HG03378 (cell line): Measurements from ENCODE around the gene SCN11A.
"Not testable (repeated sequence)": the region's sequence is repeated elsewhere in the genome, so short reads cannot be mapped to it uniquely, and the experiment has no call there.

Source experiments
- ATAC-seq: cut with Tn5 transposase; IDR thresholded peaks from one replicate; pipeline ENCODE4 v1.9.1; 2021; ENCODE audit warnings: mild to moderate bottlenecking, moderate library complexity; ENCODE audit not compliant: unreplicated experiment

The SCN11A gene

DNA sequence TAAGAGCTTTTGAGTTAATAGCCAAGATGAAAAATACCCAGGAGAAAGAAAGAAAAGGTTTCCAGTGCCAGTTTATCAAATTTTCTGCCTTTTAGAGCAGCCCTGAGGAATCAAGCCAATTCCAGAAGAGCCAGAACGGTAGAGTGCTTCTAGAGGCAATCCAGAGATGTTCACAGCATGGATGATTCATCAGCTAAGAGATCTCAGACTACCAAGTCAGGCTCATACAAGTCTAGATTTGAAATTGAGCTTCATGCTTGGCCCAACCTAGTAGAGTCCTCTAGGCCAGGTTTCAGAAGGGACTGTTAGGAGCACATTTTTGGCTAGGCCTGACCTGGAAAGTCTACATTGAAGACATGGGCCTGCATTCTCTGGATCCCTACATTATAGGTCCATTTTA is 15.5 kb upstream of the SCN11A start:
- no peak for ATAC-seq

DNA sequence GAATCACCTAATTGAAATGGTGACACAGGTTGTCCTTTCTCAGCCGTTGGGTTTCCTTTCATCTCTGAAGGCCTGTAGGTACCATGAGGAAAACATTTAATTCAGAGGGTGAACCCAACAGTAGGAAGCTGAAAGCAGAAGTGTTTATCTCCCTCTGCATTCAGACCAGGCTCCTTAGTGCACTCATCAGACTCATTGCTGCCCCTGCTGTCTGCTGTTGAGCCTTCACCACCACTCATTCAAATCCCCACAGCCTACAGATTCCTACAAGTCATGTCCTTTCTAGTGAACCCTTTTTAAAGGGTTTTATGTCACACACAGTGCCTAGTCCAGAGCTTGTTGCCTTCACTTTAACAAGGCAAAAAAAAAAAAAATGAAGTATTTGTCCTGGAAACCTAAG is 13.5 kb upstream of the SCN11A start:
- peak; percentile 94 for ATAC-seq

DNA sequence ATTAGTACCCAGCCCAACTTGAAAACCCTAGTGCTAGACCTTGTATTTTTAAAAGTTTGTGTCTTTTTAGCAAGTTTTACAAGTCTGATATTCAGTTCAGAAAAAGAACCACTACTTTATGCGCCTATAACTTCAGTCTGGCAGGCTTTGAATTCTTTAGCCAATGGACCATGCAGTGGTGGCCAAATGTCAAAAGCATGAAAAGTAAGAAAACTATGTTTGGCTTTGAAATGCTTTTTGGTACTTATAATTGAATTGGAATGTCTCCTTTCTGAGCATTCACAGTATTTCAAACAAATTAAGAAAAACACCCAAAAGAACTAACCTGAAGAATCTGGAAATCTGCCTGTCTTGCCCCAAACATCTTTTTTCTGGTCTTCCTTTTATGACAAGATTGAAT is 12.9 kb upstream of the SCN11A start:
- no peak for ATAC-seq

DNA sequence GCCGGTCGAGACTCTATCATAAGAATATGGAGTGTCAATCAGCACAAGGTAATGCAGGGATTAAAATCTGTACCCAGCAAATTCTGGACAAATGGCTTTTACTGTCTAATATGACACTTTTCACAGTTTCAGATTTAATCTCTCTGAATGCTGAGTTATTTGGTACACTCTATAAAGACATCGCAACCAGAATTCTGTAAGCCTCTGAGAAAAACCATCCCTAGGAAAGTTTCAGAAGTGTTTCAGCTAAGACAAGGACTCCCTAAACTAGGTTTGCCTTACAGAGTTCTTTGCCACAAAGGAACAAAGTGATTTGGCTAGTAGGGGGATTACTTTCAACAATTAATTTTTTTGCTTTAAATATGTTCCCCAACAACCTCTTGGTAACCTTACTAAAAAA is 11.4 kb upstream of the SCN11A start:
- ATAC-seq = no peak

DNA sequence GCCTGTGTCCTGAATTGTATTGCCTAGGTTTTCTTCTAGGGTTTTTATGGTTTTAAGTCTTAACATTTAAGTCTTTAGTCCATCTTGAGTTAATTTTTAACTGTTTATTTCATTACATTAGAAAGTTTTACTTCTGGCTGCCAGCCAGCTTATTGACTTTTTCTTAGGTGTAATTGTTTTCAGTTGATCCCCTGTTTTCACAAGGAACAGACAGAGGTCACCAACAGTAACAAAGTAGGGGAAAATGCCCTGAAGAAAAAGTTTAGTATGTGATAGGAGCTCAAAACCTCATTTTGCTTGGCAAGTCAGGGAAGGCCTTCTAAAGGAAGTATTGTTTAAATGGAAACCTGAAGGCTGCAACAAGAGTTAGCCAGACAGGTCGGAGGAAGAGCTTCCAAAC is 10.4 kb upstream of the SCN11A start:
- no peak for ATAC-seq

DNA sequence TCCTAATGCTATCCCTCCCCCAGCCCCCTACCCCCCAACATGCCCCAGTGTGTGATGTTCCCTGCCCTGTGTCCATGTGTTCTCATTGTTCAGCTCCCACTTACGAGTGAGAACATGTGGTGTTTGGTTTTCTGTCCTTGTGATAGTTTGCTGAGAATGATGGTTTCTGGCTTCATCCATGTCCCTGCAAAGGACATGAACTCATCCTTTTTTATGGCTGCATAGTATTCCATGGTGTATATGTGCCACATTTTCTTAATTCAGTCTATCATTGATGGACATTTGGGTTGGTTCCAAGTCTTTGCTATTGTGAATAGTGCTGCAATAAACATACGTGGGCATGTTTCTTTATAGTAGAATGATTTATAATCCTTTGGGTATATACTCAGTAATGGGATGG is 9.5 kb upstream of the SCN11A start:
- ATAC-seq = not testable (repeated sequence)

DNA sequence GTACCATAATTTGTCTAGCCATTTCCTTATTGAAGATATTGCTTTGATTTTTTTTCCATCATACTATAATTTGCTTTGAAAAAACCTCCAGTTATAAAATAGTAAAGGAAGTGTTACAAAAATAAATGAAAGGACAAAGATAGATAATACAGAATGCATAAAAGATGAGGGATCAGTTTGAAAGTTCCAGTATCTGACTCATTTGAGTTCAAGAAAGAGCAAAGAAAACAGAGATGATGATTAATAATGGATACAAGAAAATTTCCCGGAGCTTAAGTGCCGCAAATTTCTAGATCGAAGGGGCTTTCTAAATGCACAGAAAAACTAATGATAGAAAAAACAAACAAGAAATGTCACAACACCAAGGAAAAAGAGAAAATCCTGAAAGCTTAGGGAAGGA is 4.4 kb upstream of the SCN11A start:
- ATAC-seq = no peak

DNA sequence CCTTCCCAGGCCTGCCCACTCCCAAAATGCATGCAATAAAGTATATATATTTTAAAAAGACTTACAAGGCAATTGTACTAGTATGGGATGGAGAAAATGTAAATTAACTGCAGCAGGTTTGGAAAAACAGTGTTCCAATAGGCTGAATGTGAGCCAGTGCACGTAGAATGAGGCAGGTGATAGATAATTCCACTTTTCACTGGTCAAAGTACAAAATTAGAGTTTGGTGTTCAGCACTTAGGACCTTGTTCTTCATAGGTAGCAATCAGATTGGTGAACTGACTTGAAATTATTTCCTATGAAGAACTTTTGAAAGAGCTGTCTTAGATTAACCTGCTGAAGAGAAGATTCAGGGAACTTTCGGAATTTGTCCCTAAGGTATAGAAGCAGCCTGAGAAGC is 2.0 kb upstream of the SCN11A start:
- ATAC-seq = no peak

DNA sequence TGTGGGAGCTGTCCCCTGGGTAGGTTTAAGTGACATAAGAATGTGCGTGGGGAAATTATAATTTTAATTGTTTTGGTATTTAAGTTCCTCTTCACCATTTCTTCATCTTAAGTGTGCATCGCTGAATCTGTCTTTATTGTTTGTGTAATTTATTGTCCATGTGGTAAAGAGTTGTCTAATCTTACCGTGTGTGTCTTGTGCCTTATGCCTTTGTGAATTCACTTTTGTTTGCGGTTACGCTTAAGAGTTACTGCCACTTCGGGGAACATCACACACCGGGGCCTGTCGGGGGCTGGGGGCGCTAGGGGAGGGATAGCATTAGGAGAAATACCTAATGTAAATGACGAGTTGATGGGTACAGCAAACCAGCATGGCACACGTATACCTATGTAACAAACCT is 839 bp upstream of the SCN11A start:
- ATAC-seq = no peak

DNA sequence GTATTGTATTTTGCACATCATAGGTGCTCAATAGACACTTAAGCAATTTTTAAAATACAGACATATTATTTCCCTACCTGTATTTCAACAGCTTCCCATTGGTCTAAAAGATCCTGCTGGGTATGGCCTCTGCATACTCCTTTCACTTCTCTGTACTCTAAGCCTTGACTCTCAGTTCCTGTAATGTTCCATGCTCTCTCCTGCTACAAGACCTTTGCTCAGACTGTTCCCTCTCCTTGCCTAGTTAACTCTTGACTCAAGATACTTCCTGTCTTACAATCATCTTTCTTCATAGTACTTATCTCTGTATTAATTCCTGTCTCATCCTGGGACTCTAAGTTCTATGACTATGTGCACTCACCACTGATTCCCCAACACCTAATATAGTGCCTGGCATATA is 1.7 kb downstream of the SCN11A start:
- peak; percentile 34 for ATAC-seq

DNA sequence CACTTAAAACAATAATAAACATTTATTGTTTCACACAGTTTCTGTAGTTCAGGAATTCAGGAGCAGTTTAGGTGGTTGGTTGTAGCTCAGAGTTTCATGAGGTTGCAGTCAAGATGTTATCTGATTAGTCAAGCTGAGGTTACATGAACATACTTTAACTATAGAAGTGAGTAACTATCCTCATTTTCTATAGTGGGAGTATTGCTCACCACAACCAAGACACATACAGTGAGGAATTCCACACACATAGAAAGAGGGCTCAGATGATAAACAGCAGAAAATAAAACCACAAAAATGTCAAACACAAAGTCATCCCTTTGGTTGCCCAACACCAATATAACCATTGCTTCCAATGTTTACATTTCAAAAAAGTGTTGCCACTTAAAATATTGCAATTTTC is 13.6 kb downstream of the SCN11A start:
- ATAC-seq = no peak

DNA sequence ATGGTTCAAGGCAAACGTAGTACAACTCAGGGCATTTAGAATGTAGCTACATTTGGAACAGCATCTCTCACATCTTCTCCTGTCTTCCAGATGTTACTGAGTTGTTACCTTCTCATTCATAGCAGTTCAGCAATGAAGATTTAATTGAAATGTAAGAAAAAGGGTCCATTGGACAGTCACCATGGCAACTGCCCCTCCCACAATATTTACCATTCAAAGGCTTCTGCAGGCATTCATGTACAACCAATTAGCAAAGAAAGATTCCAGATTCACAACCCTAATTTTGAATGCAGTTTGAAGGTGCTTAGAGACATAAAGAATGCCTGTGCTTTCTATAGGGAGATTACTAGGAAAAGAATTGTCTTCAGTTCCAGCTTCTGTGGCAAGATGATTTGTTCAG is 22.2 kb downstream of the SCN11A start:
- ATAC-seq = no peak

DNA sequence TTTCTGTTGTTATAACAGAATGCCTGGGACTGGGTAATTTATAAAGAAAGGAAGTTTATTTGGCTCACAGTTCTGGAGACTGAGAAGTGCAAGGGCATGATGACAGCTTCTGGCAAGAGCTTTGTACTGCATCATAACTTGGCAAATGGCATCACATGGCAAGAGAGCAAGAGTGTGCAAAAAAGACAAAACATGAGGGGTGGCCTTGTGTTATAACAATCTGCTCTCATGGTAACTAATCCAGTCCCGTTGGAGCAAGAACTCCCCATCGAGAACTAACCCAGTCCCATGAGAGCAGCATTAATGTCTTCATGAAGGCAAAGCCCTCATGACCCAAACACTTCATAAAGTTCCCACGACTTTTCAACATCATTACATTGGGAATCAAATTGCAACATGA is 23.2 kb downstream of the SCN11A start:
- ATAC-seq = no peak

DNA sequence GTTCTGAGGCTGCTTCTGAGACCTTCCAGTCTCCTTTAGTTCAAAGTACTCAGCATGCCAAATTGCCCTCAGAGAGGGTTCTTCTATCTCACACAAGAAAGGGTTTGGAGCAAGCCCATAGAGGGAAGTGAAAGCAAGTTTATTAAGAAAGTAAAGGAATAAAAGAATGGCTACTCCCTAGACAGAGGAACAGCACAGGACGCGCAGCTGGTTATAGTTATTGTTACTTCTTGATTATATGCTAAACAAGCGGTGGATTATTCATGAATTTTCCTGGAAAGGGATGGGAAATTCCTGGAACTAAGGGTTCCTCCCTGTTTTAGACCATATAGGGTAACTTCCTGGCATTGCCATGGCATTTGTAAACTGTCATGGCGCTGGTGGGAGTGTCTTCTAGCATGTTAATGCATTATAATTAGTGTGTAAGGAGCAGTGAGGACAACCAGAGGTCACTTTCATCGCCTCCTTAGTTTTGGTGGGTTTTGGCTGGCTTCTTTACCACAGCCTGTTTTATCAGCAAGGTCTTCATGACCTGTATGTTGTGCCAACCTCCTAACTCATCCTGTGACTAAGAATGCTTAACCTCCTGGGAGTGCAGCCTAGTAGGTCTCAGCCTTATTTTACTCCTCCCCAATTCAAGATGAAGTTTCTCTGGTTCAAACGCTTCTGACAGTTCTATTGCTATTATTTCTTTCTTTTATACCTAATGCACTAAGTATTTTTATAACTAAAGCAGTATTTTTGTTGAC is 26.3 kb downstream of the SCN11A start:
- no peak for ATAC-seq

DNA sequence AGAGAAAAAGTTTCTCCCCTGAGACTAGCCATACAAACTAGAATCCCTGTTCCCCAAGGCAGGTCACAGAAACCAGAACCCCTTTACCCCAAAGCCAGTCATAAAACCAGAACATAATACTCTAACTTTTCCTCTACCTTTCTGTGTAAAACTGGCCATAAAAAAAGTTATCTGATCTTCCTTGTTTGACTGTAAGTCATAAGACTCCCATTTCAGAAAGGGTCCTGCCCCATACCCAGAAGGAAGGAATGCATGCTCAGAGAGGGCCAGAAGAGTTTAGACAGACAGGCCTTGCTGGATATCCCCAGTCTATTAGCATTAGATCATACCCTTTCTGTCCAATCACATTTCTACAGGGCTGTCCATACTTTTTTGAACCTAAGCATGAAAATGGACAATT is 27.2 kb downstream of the SCN11A start:
- ATAC-seq = no peak

DNA sequence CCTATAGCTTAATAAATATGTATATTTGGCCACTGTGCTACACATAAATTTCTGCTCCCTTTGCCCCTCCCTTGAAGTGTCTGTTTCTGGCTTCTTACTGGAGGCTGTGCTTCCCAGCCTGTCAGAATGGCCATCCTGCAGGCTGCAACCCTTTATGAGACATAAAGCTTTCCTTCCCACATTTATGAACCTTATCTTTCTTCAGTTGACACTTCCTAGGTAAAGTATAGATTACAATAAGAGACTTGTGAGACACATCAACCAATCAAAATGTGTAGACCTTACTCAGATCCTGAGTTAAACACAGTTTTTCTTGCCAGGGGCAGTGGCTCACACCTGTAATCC is 29.5 kb downstream of the SCN11A start:
- no peak for ATAC-seq

DNA sequence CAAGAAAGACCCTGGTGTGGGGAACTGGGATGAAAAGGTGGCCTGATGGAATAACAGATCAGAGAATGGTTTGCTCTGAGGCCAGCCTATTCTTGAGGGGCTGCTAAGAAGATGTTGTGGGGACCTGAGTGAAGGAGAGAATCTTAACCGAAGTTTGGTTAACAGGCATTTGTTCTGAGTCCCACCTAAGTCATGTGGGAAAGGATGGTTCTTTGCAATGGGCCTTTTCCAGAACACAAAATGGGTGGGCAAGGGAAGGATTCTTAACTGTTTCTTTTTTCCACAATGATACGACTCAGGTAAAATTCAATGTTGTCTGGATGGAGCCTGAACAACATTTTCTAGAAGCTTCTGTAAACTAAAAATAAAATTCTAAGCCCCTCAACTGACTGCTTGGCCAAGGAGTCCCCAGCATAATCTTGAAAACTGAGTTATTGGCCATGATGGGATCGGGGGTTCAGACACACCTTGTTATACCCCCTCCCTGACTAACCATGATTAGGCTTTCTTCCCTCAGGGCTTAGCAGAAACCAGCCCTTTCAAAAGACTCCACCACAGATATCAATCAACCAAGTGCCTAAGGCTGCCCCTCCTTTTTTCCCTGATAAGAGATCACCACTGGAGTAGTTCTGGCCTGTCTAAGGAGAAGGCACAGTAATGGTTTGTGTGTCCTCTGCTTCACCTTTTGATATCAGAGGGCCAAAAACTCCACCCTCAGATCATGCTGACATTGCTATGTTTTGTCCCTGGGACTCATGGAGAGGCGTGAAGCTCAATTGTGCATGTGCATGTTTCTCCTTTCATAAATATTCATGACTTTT is 30.1 kb downstream of the SCN11A start:
- ATAC-seq = no peak

DNA sequence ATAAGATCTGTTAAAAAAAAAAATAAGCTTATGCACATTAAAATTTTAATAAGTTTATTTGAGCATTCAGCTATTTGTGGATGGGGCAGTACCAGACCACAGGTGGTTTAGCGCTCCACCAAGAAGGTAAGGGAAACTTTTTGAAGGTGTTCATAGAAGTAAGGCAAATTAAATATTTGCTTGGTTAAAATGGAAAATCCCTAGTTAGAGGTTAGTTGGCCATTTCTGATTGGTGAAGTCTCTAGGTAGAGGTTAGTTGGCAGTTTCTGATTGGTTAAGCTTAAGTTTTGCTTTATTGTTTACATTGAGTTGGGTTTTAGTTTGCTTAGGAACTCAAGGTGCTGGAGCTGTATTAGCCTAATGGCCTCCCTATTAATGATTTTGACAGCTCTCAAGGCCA is 30.7 kb downstream of the SCN11A start:
- ATAC-seq = peak; percentile 75

DNA sequence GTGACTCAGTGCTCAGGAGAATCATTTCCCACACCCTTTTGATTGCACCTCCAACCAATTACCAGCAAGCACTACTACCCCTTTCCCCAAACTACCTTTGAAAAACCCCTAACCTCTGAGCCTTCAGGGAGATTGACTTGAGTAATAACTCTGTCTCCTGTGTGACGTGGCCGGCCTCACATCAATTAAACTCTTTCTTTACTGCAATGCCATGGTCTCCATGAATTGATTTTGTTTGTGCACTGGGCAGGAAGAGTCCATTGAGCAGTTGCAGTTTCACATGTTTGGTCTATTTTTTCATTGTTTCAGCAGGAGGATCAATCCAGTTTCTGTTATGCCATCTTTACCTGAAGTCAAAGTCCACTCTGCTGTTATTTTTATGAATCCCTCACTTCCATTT is 32.4 kb downstream of the SCN11A start:
- ATAC-seq = no peak

DNA sequence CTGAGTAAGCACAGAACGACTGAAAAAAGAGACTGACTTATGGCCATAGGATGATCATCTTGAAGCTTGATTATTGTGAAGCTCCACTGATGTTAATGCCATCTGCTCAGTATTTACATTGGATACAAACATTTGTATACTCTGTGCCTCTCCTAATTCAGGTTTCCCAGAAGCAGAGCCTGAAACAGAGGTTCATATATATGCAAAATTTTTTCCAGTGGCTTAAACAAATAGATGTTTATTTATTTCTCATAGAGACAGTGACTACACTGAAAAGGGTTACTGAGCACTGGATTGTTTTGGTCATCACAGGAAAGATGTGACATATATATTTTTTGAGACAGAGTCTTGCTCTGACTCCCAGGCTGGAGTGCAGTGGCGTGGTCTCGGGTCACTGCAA is 36.3 kb downstream of the SCN11A start:
- ATAC-seq = no peak

DNA sequence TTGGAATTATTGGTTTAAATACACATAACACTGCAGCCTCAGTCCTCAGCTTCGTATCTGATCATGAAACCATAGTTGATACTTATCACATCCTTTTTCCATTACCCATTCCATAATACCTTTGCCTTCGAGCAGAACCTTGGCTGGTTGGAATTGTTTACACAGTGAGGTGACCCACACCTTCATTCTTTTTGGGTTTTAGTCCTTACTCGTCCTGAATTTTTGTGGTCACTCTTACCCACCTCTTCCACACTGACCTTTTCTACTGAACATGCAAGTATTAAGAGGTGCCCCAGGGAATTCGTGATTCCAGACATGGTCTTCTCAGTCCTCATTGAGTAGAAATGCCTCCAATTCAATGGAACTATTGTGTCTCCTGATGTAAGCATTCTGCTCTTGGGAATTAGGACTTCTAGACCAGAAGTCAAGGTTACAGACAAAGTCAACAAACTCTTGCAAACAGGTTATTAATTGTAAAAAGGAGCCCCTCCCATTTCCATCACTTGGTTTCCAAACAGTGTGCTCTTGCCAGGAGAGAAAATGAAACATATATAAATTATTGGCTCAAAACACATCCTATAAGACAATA is 37.7 kb downstream of the SCN11A start:
- ATAC-seq = no peak

DNA sequence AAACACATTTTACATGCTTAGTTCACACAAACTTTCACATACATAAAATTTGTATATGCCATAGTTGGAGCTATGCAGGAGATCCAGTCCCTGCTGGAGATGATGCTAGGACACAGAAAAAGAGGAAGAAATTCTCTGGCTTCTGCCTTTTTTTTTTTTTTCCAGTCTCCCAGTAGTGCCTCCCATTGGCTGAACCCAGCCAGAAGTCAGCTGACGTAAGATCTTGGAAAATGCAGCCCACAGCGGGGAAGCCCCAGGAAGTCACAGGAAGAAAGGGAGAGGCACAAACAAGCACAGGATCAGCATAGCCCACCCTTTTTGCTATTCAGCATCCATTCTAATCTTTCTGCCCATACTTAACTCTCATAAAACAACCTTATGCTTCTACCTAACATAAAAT is 38.5 kb downstream of the SCN11A start:
- no peak for ATAC-seq
